Measurements from ENCODE around the gene RHOT2. TPM values are rescaled to one million over a fixed set of nuclear protein-coding genes. Genes with fewer than 3 reads are reported as not detected.

Gene RHOT2
- total and polyA plus RNA-seq, 2 experiments from 2014 or later = 129 to 163 TPM

- Histone ChIP-seq H3K4me2 (peak overlapping the region; percentile 74; the same call in 1 of the 2 replicates), H3K27ac (ENCODE audit: low read depth) (no peak overlapping the region), H4K20me1 (replicated peaks; ENCODE audit: insufficient read depth) (0 out of 2 replicates have a peak, but pooled peaks cover 4% of the 10 kb centered on the region), H3F3A (replicated peaks; ENCODE audit: low read depth) (0 out of 2 replicates have a peak, but pooled peaks cover 1% of the 10 kb centered on the region), H3K36me3 (ENCODE audit: insufficient read depth) (no peaks in the 10 kb centered on the region), H3K4me3 (no peak overlapping the region), H3K27me3 (ENCODE audit: insufficient read depth) (no peaks in the 10 kb centered on the region), H3K9me2 (ENCODE audit: insufficient read depth) (no peaks in the 10 kb centered on the region), H3K4me1 (ENCODE audit: insufficient read depth) (peaks cover 13% of the 10 kb centered on the region), H3K79me2 (replicated peaks; ENCODE audit: insufficient read depth) (no peaks in the 10 kb centered on the region), H2AFZ (no peak overlapping the region)
- no peak for DNase-seq (ENCODE audit: low spot score)
- Mint-ChIP-seq H3K27me3 (ENCODE audit: insufficient read depth, low read depth, poor library complexity) (peaks cover 16% of the 10 kb centered on the region), H3K9me3 (no peaks in the 10 kb centered on the region), H3K4me1 (peaks cover 17% of the 10 kb centered on the region), H3K36me3 (ENCODE audit: low read depth) (no peaks in the 10 kb centered on the region; the same call in 2 of the 3 replicates), H3K4me3 (no peak overlapping the region), H3K27ac (peak overlapping the region; percentile 77)
- no peak for TF ChIP-seq ZNF331 (CRISPR knock-in tag; IDR thresholded peaks at IDR 0.05; ENCODE audit: low read depth)
- no peak for TF ChIP-seq ZNF114 (CRISPR knock-in tag; IDR thresholded peaks at IDR 0.05)
- no peak for TF ChIP-seq POLR2AphosphoS5 (IDR thresholded peaks at IDR 0.05; ENCODE audit: low read depth)
- no peak for TF ChIP-seq ZNF462 (CRISPR knock-in tag; IDR thresholded peaks at IDR 0.05)
- no peak for TF ChIP-seq REST (IDR thresholded peaks at IDR 0.05; ENCODE audit: unreplicated experiment)
- no peak for TF ChIP-seq CTCF (conservative IDR thresholded peaks at IDR 0.05; ENCODE audit: low read depth in 2 of 2)
- no peak for TF ChIP-seq EZH2phosphoT487 (IDR thresholded peaks at IDR 0.05; ENCODE audit: unreplicated experiment)
- TF ChIP-seq JUNB (IDR thresholded peaks at IDR 0.05; ENCODE audit: unreplicated experiment) = no peak
- TF ChIP-seq STAT1 (IDR thresholded peaks at IDR 0.05; ENCODE audit: unreplicated experiment) = no peak
- TF ChIP-seq NANOG (IDR thresholded peaks at IDR 0.05; ENCODE audit: borderline replicate concordance) = no peak
- no peak for TF ChIP-seq CREB1 (CRISPR knock-in tag; IDR thresholded peaks at IDR 0.05; ENCODE audit: low read depth)
- TF ChIP-seq ETS1 (IDR thresholded peaks at IDR 0.05) = no peak
- no peak for TF ChIP-seq EZH2 (IDR thresholded peaks at IDR 0.05; ENCODE audit: low read depth, unreplicated experiment)
- ATAC-seq = no peak
These were observed 38.6 kb upstream of the RHOT2 start for GRCh38 chr16:629185-629832.
